Measurements from ENCODE around the gene FCN2. TPM values are rescaled to one million over a fixed set of nuclear protein-coding genes. Genes with fewer than 3 reads are reported as not detected.

Gene FCN2
- total RNA-seq, result not detected in 3 replicates
- long read RNA-seq, result 0 reads

- DNase-seq (ENCODE audit: low spot score), result no peak
- TF ChIP-seq CTCF (IDR thresholded peaks at IDR 0.05), result no peak
- Mint-ChIP-seq H3K27me3 (ENCODE audit: low read depth) (peaks cover 20% of the 10 kb centered on the region), H3K4me1 (ENCODE audit: low read depth) (no peaks in the 10 kb centered on the region), H3K9me3 (ENCODE audit: low read depth) (no peaks in the 10 kb centered on the region), H3K4me3 (ENCODE audit: unreplicated experiment) (no peak within 1 kb of the TSS), H3K36me3 (ENCODE audit: low read depth) (no peaks in the 10 kb centered on the region), H3K27ac (ENCODE audit: unreplicated experiment) (no peak within 1 kb of the TSS)
Observed at GRCh38 chr9:134880484-134881312, at the start of gene FCN2. TSS of gene FCN2 (plus strand) at chr9:134880810. CDS start at chr9:134880822, 12 bp downstream.

GRCh38 chr9:134830926-134831720, 49.5 kb upstream of the FCN2 start:
- DNase-seq (ENCODE audit: low spot score), result no peak
- no peak for TF ChIP-seq CTCF (IDR thresholded peaks at IDR 0.05)
- Mint-ChIP-seq H3K9me3 (ENCODE audit: low read depth) (no peaks in the 10 kb centered on the region), H3K4me3 (ENCODE audit: unreplicated experiment) (no peak overlapping the region), H3K27ac (ENCODE audit: unreplicated experiment) (peak overlapping the region; percentile 49), H3K36me3 (ENCODE audit: low read depth) (peaks cover 34% of the 10 kb centered on the region), H3K4me1 (ENCODE audit: low read depth) (no peaks in the 10 kb centered on the region), H3K27me3 (ENCODE audit: low read depth) (no peaks in the 10 kb centered on the region)

- H3K4me3 Mint-ChIP-seq (ENCODE audit: unreplicated experiment), result no peak overlapping the region
- TF ChIP-seq CTCF (IDR thresholded peaks at IDR 0.05), result no peak
- peaks cover 35% of the 10 kb centered on the region for H3K36me3 Mint-ChIP-seq (ENCODE audit: low read depth)
- H3K27ac Mint-ChIP-seq (ENCODE audit: unreplicated experiment), result no peak overlapping the region
- DNase-seq (ENCODE audit: low spot score), result no peak
- H3K9me3 Mint-ChIP-seq (ENCODE audit: low read depth), result no peaks in the 10 kb centered on the region
- no peaks in the 10 kb centered on the region for H3K4me1 Mint-ChIP-seq (ENCODE audit: low read depth)
- H3K27me3 Mint-ChIP-seq (ENCODE audit: low read depth), result no peaks in the 10 kb centered on the region
Observed at GRCh38 chr9:134832471-134832870, 48.1 kb upstream of the FCN2 start.

- no peaks in the 10 kb centered on the region for H3K9me3 Mint-ChIP-seq (ENCODE audit: low read depth)
- no peaks in the 10 kb centered on the region for H3K27me3 Mint-ChIP-seq (ENCODE audit: low read depth)
- peaks cover 41% of the 10 kb centered on the region for H3K36me3 Mint-ChIP-seq (ENCODE audit: low read depth)
- no peak overlapping the region for H3K4me3 Mint-ChIP-seq (ENCODE audit: unreplicated experiment)
- no peak for DNase-seq (ENCODE audit: low spot score)
- no peaks in the 10 kb centered on the region for H3K4me1 Mint-ChIP-seq (ENCODE audit: low read depth)
- TF ChIP-seq CTCF (IDR thresholded peaks at IDR 0.05), result no peak
- H3K27ac Mint-ChIP-seq (ENCODE audit: unreplicated experiment), result peak overlapping the region; percentile 27
Observed at GRCh38 chr9:134833294-134833880, 47.2 kb upstream of the FCN2 start.

Measured in chondrocyte (in vitro differentiated cells).